Astrocyte of the spinal cord (primary cell): ENCODE measurements around the gene ANKRD34C.

Experiments used
- DNase-seq: peaks from one replicate; pipeline ENCODE4 v3.0.0; 2011; ENCODE audit warnings: low read depth, low spot score
- H3K4me3 ChIP-seq: 2 replicates; pipeline ENCODE4 v1.5.1; 2011; ENCODE audit warnings: low read depth, mild to moderate bottlenecking, low read length, moderate library complexity
- CTCF ChIP-seq: IDR thresholded peaks from 2 replicates; pipeline ENCODE4 v1.5.1; 2012; ENCODE audit warnings: low read depth, mild to moderate bottlenecking, low read length, inconsistent platforms
- in situ Hi-C: cut with HindIII; loops from 2 replicates; pipeline ENCODE4 v1.10.0; 2017; ENCODE audit warnings: low sequenced_read_pairs

The ANKRD34C gene

GRCh38 chr15:79257454-79257853, 25.1 kb upstream of the ANKRD34C start:
- DNase-seq = no peak
- no peak overlapping the region for H3K4me3 ChIP-seq
- in situ Hi-C loops = no loop called here
- no peak for TF ChIP-seq CTCF

- TF ChIP-seq CTCF = no peak
- DNase-seq = no peak
- in situ Hi-C loops = no loop called here
- no peak overlapping the region for H3K4me3 ChIP-seq
Observed at GRCh38 chr15:79261836-79262235, 20.7 kb upstream of the ANKRD34C start.

GRCh38 chr15:79265167-79265566, 17.4 kb upstream of the ANKRD34C start:
- no peak overlapping the region for H3K4me3 ChIP-seq
- no peak for DNase-seq
- in situ Hi-C loops = no loop called here
- TF ChIP-seq CTCF = no peak

- in situ Hi-C loops = no loop called here
- no peak for TF ChIP-seq CTCF
- no peak for DNase-seq
- no peak overlapping the region for H3K4me3 ChIP-seq
Observed at GRCh38 chr15:79265987-79266579, 16.4 kb upstream of the ANKRD34C start.

- no peak for TF ChIP-seq CTCF
- no peak overlapping the region for H3K4me3 ChIP-seq
- peak; percentile 29 for DNase-seq
- in situ Hi-C loops = no loop called here
Observed at GRCh38 chr15:79283252-79284048, 928 bp downstream of the ANKRD34C start.

- DNase-seq = no peak
- H3K4me3 ChIP-seq = no peak overlapping the region
- in situ Hi-C loops = no loop called here
- no peak for TF ChIP-seq CTCF
Observed at GRCh38 chr15:79290642-79291275, 8.2 kb downstream of the ANKRD34C start.
